OCI-LY3 (cell line): Measurements from ENCODE around the gene GYPE.
"Not testable (repeated sequence)": the region's sequence is repeated elsewhere in the genome, so short reads cannot be mapped to it uniquely, and the experiment has no call there.

Source experiments
- H2AFZ ChIP-seq: fragments of 200-600, 300-600 bp; shearing (Covaris generic); 2 replicates; pipeline ENCODE4 v1.6.0; 2014; ENCODE audit warnings: antibody characterized with exemption, low read depth, low read length
- H3K27ac ChIP-seq: fragments of 200-600, 300-600 bp; sonication (generic); 2 replicates; pipeline ENCODE4 v1.5.1; 2014; ENCODE audit warnings: mild to moderate bottlenecking, low read length, moderate library complexity, mixed read lengths
- H3K27me3 ChIP-seq: fragments of 200-600, 300-600 bp; sonication (generic); 2 replicates; pipeline ENCODE4 v1.6.1; 2014; ENCODE audit warnings: low read depth, low read length, mixed read lengths
- H3K36me3 ChIP-seq: fragments of 200-600, 300-600 bp; sonication (generic); replicated peaks from 2 replicates; pipeline ENCODE3; 2014; ENCODE audit warnings: low read depth, low read length, mixed read lengths
- H3K4me1 ChIP-seq: fragments of 300-600, 200-600 bp; sonication (generic); 2 replicates; pipeline ENCODE4 v1.6.1; 2014; ENCODE audit warnings: low read length, mixed read lengths
- H3K4me2 ChIP-seq: fragments of 200-600, 300-600 bp; sonication (generic); 2 replicates; pipeline ENCODE4 v1.6.1; 2014; ENCODE audit warnings: low read length, mixed read lengths
- H3K4me3 ChIP-seq: fragments of 300-600, 200-600 bp; sonication (generic); 2 replicates; pipeline ENCODE4 v1.5.1; 2014; ENCODE audit warnings: antibody characterized with exemption, mild to moderate bottlenecking, low read length, moderate library complexity
- H3K79me2 ChIP-seq: fragments of 300-600, 200-600 bp; shearing (Covaris generic); 2 replicates; pipeline ENCODE4 v1.6.1; 2014; ENCODE audit warnings: mild to moderate bottlenecking, low read length, mixed read lengths
- H3K9ac ChIP-seq: fragments of 300-600, 200-600 bp; shearing (Covaris generic); 2 replicates; pipeline ENCODE4 v1.6.0; 2014; ENCODE audit warnings: mild to moderate bottlenecking, low read length, moderate library complexity
- H3K9me3 ChIP-seq: fragments of 200-600, 300-600 bp; shearing (Covaris generic); 2 replicates; pipeline ENCODE4 v1.6.1; 2014; ENCODE audit warnings: low read length, mixed read lengths; ENCODE audit not compliant: insufficient read depth
- H4K20me1 ChIP-seq: fragments of 200-600, 300-600 bp; sonication (generic); 2 replicates; pipeline ENCODE4 v1.6.1; 2016; ENCODE audit warnings: low read length, mixed read lengths; ENCODE audit not compliant: insufficient read depth
- CTCF ChIP-seq: fragments of 200-600, 300-600 bp; sonication (generic); IDR thresholded peaks from 2 replicates; pipeline ENCODE4 v1.5.1; 2014; ENCODE audit warnings: antibody characterized with exemption, low read length, low read depth
- EZH2phosphoT487 ChIP-seq: fragments of 200-600 bp; shearing (Covaris generic); IDR thresholded peaks from 2 replicates; pipeline ENCODE4 v1.6.1; 2018; ENCODE audit warnings: antibody characterized with exemption, mixed run types, low read depth

Gene GYPE

GRCh38 chr4:143888189-143888588 lies 17.2 kb downstream of the GYPE start:
- not testable (repeated sequence) for H3K79me2 ChIP-seq, H3K4me3 ChIP-seq, H3K4me2 ChIP-seq, H3K9me3 ChIP-seq, H3K27me3 ChIP-seq, H3K9ac ChIP-seq, H3K4me1 ChIP-seq, H2AFZ ChIP-seq, H3K36me3 ChIP-seq, H3K27ac ChIP-seq, H4K20me1 ChIP-seq

GRCh38 chr4:143884965-143885364 lies 20.4 kb downstream of the GYPE start:
- H3K4me3 ChIP-seq, H3K4me1 ChIP-seq, H3K27ac ChIP-seq, H3K9ac ChIP-seq, H2AFZ ChIP-seq, H3K79me2 ChIP-seq, H3K4me2 ChIP-seq, H4K20me1 ChIP-seq, H3K36me3 ChIP-seq, H3K9me3 ChIP-seq, H3K27me3 ChIP-seq: not testable (repeated sequence)

- no peak for TF ChIP-seq EZH2phosphoT487
- TF ChIP-seq CTCF: no peak
- Histone ChIP-seq H3K4me1 (no peaks in the 10 kb centered on the region), H3K9me3 (no peaks in the 10 kb centered on the region), H3K27me3 (no peaks in the 10 kb centered on the region), H3K79me2 (no peaks in the 10 kb centered on the region), H4K20me1 (no peaks in the 10 kb centered on the region), H3K4me3 (no peak overlapping the region), H3K27ac (no peak overlapping the region), H3K9ac (no peak overlapping the region), H2AFZ (no peak overlapping the region), H3K36me3 (no peaks in the 10 kb centered on the region), H3K4me2 (no peak overlapping the region)
Measured at GRCh38 chr4:143883529-143883928, 21.8 kb downstream of the GYPE start.

- Histone ChIP-seq H3K4me1 (no peaks in the 10 kb centered on the region), H2AFZ (no peak overlapping the region), H3K9me3 (no peaks in the 10 kb centered on the region), H3K79me2 (no peaks in the 10 kb centered on the region), H3K36me3 (no peaks in the 10 kb centered on the region), H3K27me3 (no peaks in the 10 kb centered on the region), H3K4me2 (no peak overlapping the region), H3K4me3 (no peak overlapping the region), H4K20me1 (no peaks in the 10 kb centered on the region), H3K27ac (no peak overlapping the region), H3K9ac (no peak overlapping the region)
- TF ChIP-seq CTCF (no peak), EZH2phosphoT487 (no peak)
Measured at GRCh38 chr4:143882892-143883291, 22.5 kb downstream of the GYPE start.

- not testable (repeated sequence) for H3K27me3 ChIP-seq, H3K4me2 ChIP-seq
Measured at GRCh38 chr4:143879561-143879960, 25.8 kb downstream of the GYPE start.

GRCh38 chr4:143875357-143875756 lies 30.0 kb downstream of the GYPE start:
- not testable (repeated sequence) for H3K27me3 ChIP-seq, H3K36me3 ChIP-seq, H3K79me2 ChIP-seq, H3K4me3 ChIP-seq, H2AFZ ChIP-seq, H4K20me1 ChIP-seq, H3K4me2 ChIP-seq, H3K9me3 ChIP-seq, H3K4me1 ChIP-seq, H3K9ac ChIP-seq, H3K27ac ChIP-seq

More at GRCh38 chr4:143879561-143879960, 25.8 kb downstream of the GYPE start:
- H3K27ac ChIP-seq, H3K9ac ChIP-seq, H4K20me1 ChIP-seq, H3K9me3 ChIP-seq, H3K4me1 ChIP-seq, H2AFZ ChIP-seq, H3K4me3 ChIP-seq, H3K79me2 ChIP-seq, H3K36me3 ChIP-seq: not testable (repeated sequence)

- H3K4me2 ChIP-seq: not testable (repeated sequence)
Measured at GRCh38 chr4:143870523-143871268, 34.7 kb downstream of the GYPE start.

GRCh38 chr4:143869925-143870324 lies 35.4 kb downstream of the GYPE start:
- not testable (repeated sequence) for H3K9me3 ChIP-seq, H3K4me1 ChIP-seq, H3K4me3 ChIP-seq, H3K36me3 ChIP-seq, H2AFZ ChIP-seq, H4K20me1 ChIP-seq, H3K79me2 ChIP-seq, H3K9ac ChIP-seq, H3K27ac ChIP-seq, H3K4me2 ChIP-seq, H3K27me3 ChIP-seq

More at GRCh38 chr4:143870523-143871268, 34.7 kb downstream of the GYPE start:
- H3K4me3 ChIP-seq, H3K9ac ChIP-seq, H2AFZ ChIP-seq, H3K79me2 ChIP-seq, H3K27me3 ChIP-seq, H3K36me3 ChIP-seq, H3K9me3 ChIP-seq, H4K20me1 ChIP-seq, H3K4me1 ChIP-seq, H3K27ac ChIP-seq: not testable (repeated sequence)
